Measurements from ENCODE around the gene PTPRCAP.

DNA sequence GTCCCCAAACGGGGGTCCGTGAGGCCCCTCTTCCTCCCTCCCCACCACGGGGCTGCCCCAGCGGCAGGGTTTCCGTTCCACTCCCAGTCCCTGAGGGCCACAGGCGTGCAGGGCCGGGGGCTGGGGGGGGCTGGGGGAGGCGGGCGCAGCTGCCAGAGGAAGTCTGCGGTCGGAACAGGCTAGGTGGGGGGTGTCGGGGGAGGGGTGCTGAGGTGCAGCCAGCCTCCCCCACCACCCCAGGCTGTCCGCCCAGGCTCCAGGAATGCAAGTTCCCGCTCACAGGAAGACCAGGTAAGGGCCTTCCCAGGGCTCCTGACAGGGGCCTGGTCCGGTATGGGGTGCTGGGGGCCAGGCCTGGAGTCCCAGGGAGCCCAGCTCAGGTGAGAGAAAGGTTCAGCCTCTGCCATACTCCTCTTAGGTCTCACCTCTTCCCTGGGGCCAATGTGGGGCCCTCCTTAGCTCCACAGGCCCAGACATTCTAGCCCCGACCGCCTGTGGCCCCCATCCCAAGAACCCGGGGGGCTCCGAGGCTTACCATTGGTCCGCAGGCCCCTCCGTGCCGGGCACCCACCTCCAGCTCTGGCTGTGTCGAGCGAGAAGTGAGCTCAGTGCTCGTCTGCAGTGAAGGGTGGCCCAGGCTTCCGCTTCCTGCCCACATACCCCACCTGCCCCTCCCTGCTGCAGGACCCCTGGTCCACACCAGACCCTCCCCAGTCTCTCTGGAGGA lies at the start of gene PTPRCAP:
- TF ChIP-seq TAF1 (IDR thresholded peaks at IDR 0.05; ENCODE audit: low read depth) (no peak), EP300 (IDR thresholded peaks at IDR 0.05; ENCODE audit: borderline replicate concordance) (no peak), TCF12 (IDR thresholded peaks at IDR 0.05; ENCODE audit: low read depth) (no peak), FOXM1 (IDR thresholded peaks at IDR 0.05; ENCODE audit: borderline replicate concordance, low read depth) (no peak), CEBPB (IDR thresholded peaks at IDR 0.05) (no peak), EGR1 (IDR thresholded peaks at IDR 0.05) (no peak)
- TF ChIP-seq, protein P1, sequence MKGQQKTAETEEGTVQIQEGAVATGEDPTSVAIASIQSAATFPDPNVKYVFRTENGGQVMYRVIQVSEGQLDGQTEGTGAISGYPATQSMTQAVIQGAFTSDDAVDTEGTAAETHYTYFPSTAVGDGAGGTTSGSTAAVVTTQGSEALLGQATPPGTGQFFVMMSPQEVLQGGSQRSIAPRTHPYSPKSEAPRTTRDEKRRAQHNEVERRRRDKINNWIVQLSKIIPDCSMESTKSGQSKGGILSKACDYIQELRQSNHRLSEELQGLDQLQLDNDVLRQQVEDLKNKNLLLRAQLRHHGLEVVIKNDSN (IDR thresholded peaks at IDR 0.05): no peak
- TF ChIP-seq, protein P2, sequence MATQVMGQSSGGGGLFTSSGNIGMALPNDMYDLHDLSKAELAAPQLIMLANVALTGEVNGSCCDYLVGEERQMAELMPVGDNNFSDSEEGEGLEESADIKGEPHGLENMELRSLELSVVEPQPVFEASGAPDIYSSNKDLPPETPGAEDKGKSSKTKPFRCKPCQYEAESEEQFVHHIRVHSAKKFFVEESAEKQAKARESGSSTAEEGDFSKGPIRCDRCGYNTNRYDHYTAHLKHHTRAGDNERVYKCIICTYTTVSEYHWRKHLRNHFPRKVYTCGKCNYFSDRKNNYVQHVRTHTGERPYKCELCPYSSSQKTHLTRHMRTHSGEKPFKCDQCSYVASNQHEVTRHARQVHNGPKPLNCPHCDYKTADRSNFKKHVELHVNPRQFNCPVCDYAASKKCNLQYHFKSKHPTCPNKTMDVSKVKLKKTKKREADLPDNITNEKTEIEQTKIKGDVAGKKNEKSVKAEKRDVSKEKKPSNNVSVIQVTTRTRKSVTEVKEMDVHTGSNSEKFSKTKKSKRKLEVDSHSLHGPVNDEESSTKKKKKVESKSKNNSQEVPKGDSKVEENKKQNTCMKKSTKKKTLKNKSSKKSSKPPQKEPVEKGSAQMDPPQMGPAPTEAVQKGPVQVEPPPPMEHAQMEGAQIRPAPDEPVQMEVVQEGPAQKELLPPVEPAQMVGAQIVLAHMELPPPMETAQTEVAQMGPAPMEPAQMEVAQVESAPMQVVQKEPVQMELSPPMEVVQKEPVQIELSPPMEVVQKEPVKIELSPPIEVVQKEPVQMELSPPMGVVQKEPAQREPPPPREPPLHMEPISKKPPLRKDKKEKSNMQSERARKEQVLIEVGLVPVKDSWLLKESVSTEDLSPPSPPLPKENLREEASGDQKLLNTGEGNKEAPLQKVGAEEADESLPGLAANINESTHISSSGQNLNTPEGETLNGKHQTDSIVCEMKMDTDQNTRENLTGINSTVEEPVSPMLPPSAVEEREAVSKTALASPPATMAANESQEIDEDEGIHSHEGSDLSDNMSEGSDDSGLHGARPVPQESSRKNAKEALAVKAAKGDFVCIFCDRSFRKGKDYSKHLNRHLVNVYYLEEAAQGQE (IDR thresholded peaks at IDR 0.05; ENCODE audit: low read depth): no peak
